Nephron progenitor cell (in vitro differentiated cells): ENCODE results near the gene LRRC38.

Source experiments
- DNase-seq: peaks from one replicate; pipeline ENCODE4 v3.0.0; 2021
- H3K27ac Mint-ChIP-seq: 2 replicates; pipeline ENCODE4 v1.8.0; 2021; ENCODE audit warnings: mild to moderate bottlenecking, moderate library complexity, mixed read lengths
- H3K27me3 Mint-ChIP-seq: 2 replicates; pipeline ENCODE4 v1.8.0; 2021; ENCODE audit warnings: mild to moderate bottlenecking, low read depth, mixed read lengths; ENCODE audit not compliant: poor library complexity
- H3K36me3 Mint-ChIP-seq: 2 replicates; pipeline ENCODE4 v1.8.0; 2021; ENCODE audit warnings: low read depth, mixed read lengths
- H3K4me1 Mint-ChIP-seq: 2 replicates; pipeline ENCODE4 v1.8.0; 2021; ENCODE audit warnings: mixed read lengths
- H3K4me3 Mint-ChIP-seq: 2 replicates; pipeline ENCODE4 v1.8.0; 2021; ENCODE audit warnings: mild to moderate bottlenecking, moderate library complexity, mixed read lengths
- H3K9me3 Mint-ChIP-seq: 2 replicates; pipeline ENCODE4 v1.8.0; 2021; ENCODE audit warnings: mild to moderate bottlenecking, moderate library complexity, mixed read lengths
- CTCF ChIP-seq: fragments of 200-600 bp; sonication (generic); IDR thresholded peaks from 2 replicates; pipeline ENCODE4 v1.5.0; 2021; ENCODE audit warnings: antibody characterized with exemption

The LRRC38 gene

GRCh38 chr1:13500806-13501205 is 13.0 kb downstream of the LRRC38 start:
- no peak overlapping the region for H3K4me3 Mint-ChIP-seq
- H3K9me3 Mint-ChIP-seq = peaks cover 4% of the 10 kb centered on the region
- no peak overlapping the region for H3K27ac Mint-ChIP-seq

DNA sequence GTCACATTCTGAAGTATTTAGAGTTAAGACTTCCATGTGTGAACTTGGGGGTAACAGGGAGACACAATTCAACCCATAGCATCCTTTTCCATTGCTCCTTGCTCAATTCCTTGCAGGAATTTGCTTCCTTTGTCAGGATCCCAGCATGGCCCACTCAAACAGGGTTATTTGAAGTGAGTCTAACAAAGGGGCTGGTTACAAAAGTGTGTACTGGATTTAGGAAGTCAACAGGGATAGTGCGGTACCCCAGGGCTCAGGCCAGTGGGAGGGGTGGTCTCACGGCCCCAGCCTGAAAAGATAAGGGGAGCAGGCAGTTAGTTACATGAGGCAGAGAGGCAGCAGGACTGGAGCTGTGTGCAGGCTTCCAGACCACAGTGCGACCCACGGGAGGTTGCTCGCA is 14.4 kb downstream of the LRRC38 start:
- DNase-seq = no peak
- H3K9me3 Mint-ChIP-seq = peaks cover 4% of the 10 kb centered on the region
- no peak for TF ChIP-seq CTCF
- H3K36me3 Mint-ChIP-seq = no peaks in the 10 kb centered on the region
- H3K4me1 Mint-ChIP-seq = no peaks in the 10 kb centered on the region
- no peak overlapping the region for H3K27ac Mint-ChIP-seq
- no peak overlapping the region for H3K4me3 Mint-ChIP-seq
- H3K27me3 Mint-ChIP-seq = peaks cover 20% of the 10 kb centered on the region

More at GRCh38 chr1:13500806-13501205, 13.0 kb downstream of the LRRC38 start:
- TF ChIP-seq CTCF = no peak
- DNase-seq = no peak
- peaks cover 26% of the 10 kb centered on the region for H3K27me3 Mint-ChIP-seq
- H3K36me3 Mint-ChIP-seq = no peaks in the 10 kb centered on the region
- H3K4me1 Mint-ChIP-seq = peaks cover 6% of the 10 kb centered on the region

- TF ChIP-seq CTCF = no peak
- Mint-ChIP-seq H3K4me3 (no peak overlapping the region), H3K36me3 (no peaks in the 10 kb centered on the region), H3K27me3 (peaks cover 22% of the 10 kb centered on the region), H3K4me1 (no peaks in the 10 kb centered on the region), H3K27ac (no peak overlapping the region), H3K9me3 (peaks cover 4% of the 10 kb centered on the region)
- no peak for DNase-seq
Observed at GRCh38 chr1:13498553-13498952, 15.2 kb downstream of the LRRC38 start.

GRCh38 chr1:13495186-13495585 is 18.6 kb downstream of the LRRC38 start:
- Mint-ChIP-seq H3K4me1 (no peaks in the 10 kb centered on the region), H3K4me3 (no peak overlapping the region), H3K36me3 (no peaks in the 10 kb centered on the region), H3K27me3 (peaks cover 26% of the 10 kb centered on the region), H3K9me3 (peaks cover 5% of the 10 kb centered on the region), H3K27ac (no peak overlapping the region)
- no peak for TF ChIP-seq CTCF
- DNase-seq = no peak

GRCh38 chr1:13494712-13495111 is 19.1 kb downstream of the LRRC38 start:
- H3K27me3 Mint-ChIP-seq = peaks cover 21% of the 10 kb centered on the region

More at GRCh38 chr1:13494712-13495111, 19.1 kb downstream of the LRRC38 start:
- H3K27ac Mint-ChIP-seq = no peak overlapping the region
- DNase-seq = no peak
- TF ChIP-seq CTCF = no peak
- no peaks in the 10 kb centered on the region for H3K36me3 Mint-ChIP-seq
- H3K9me3 Mint-ChIP-seq = peaks cover 7% of the 10 kb centered on the region
- no peaks in the 10 kb centered on the region for H3K4me1 Mint-ChIP-seq
- H3K4me3 Mint-ChIP-seq = no peak overlapping the region
